ES-I3 (cell line): ENCODE data around the gene BMPR2.
"Not testable (repeated sequence)": the region's sequence is repeated elsewhere in the genome, so short reads cannot be mapped to it uniquely, and the experiment has no call there.

ENCODE experiments used
- H3K36me3 ChIP-seq: 2 replicates; pipeline ENCODE4 v1.6.1; 2013; ENCODE audit warnings: mild to moderate bottlenecking, low read length, control low read depth, moderate library complexity; ENCODE audit not compliant: insufficient read depth
- H3K4me1 ChIP-seq: 2 replicates; pipeline ENCODE4 v1.6.1; 2013; ENCODE audit warnings: mild to moderate bottlenecking, control low read depth, low read length; ENCODE audit not compliant: insufficient read depth
- H3K9ac ChIP-seq: 2 replicates; pipeline ENCODE4 v1.6.1; 2013; ENCODE audit warnings: low read depth, mild to moderate bottlenecking, low read length, moderate library complexity
- H3K9me3 ChIP-seq: 2 replicates; pipeline ENCODE4 v1.6.1; 2013; ENCODE audit warnings: mild to moderate bottlenecking, low read length, moderate library complexity; ENCODE audit not compliant: control insufficient read depth, insufficient read depth

Gene BMPR2

GRCh38 chr2:202410092-202410491, 34.0 kb downstream of the BMPR2 start:
- Histone ChIP-seq H3K36me3 (no peaks in the 10 kb centered on the region), H3K4me1 (no peaks in the 10 kb centered on the region), H3K9me3 (no peaks in the 10 kb centered on the region), H3K9ac (no peak overlapping the region)

- Histone ChIP-seq H3K36me3 (no peaks in the 10 kb centered on the region), H3K9me3 (no peaks in the 10 kb centered on the region), H3K4me1 (no peaks in the 10 kb centered on the region), H3K9ac (no peak overlapping the region)
Measured at GRCh38 chr2:202411097-202411496, 35.0 kb downstream of the BMPR2 start.

GRCh38 chr2:202418027-202418426, 41.9 kb downstream of the BMPR2 start:
- Histone ChIP-seq H3K36me3 (no peaks in the 10 kb centered on the region), H3K9me3 (no peaks in the 10 kb centered on the region), H3K9ac (no peak overlapping the region), H3K4me1 (peaks cover 18% of the 10 kb centered on the region)

GRCh38 chr2:202418511-202418910, 42.4 kb downstream of the BMPR2 start:
- H3K9ac ChIP-seq, result no peak overlapping the region
- peaks cover 18% of the 10 kb centered on the region for H3K4me1 ChIP-seq
- no peaks in the 10 kb centered on the region for H3K9me3 ChIP-seq
- no peaks in the 10 kb centered on the region for H3K36me3 ChIP-seq

- H3K36me3 ChIP-seq, result no peaks in the 10 kb centered on the region
- H3K4me1 ChIP-seq, result peaks cover 16% of the 10 kb centered on the region
- H3K9me3 ChIP-seq, result no peaks in the 10 kb centered on the region
- no peak overlapping the region for H3K9ac ChIP-seq
Measured at GRCh38 chr2:202423139-202423538, 47.0 kb downstream of the BMPR2 start.

GRCh38 chr2:202425036-202425435, 48.9 kb downstream of the BMPR2 start:
- no peaks in the 10 kb centered on the region for H3K36me3 ChIP-seq
- no peak overlapping the region for H3K9ac ChIP-seq
- no peaks in the 10 kb centered on the region for H3K9me3 ChIP-seq
- H3K4me1 ChIP-seq, result peaks cover 5% of the 10 kb centered on the region; the same call in 1 of the 2 replicates

- Histone ChIP-seq H3K9ac (no peak overlapping the region), H3K36me3 (no peaks in the 10 kb centered on the region), H3K9me3 (no peaks in the 10 kb centered on the region), H3K4me1 (peaks cover 1% of the 10 kb centered on the region; the same call in 1 of the 2 replicates)
Measured at GRCh38 chr2:202426751-202427150, 50.6 kb downstream of the BMPR2 start.

GRCh38 chr2:202429164-202429980, 53.2 kb downstream of the BMPR2 start:
- H3K9me3 ChIP-seq, result no peaks in the 10 kb centered on the region
- H3K9ac ChIP-seq, result no peak overlapping the region
- H3K4me1 ChIP-seq, result no peaks in the 10 kb centered on the region
- no peaks in the 10 kb centered on the region for H3K36me3 ChIP-seq

GRCh38 chr2:202432776-202433175, 56.6 kb downstream of the BMPR2 start:
- no peaks in the 10 kb centered on the region for H3K36me3 ChIP-seq
- no peak overlapping the region for H3K9ac ChIP-seq
- no peaks in the 10 kb centered on the region for H3K4me1 ChIP-seq

GRCh38 chr2:202434472-202434871, 58.3 kb downstream of the BMPR2 start:
- Histone ChIP-seq H3K9ac (no peak overlapping the region), H3K9me3 (no peaks in the 10 kb centered on the region), H3K36me3 (no peaks in the 10 kb centered on the region), H3K4me1 (no peaks in the 10 kb centered on the region)

More at GRCh38 chr2:202432776-202433175, 56.6 kb downstream of the BMPR2 start:
- H3K9me3 ChIP-seq, result no peaks in the 10 kb centered on the region

- H3K4me1 ChIP-seq, result no peaks in the 10 kb centered on the region
- H3K9ac ChIP-seq, result no peak overlapping the region
- H3K9me3 ChIP-seq, result no peaks in the 10 kb centered on the region
- H3K36me3 ChIP-seq, result no peaks in the 10 kb centered on the region
Measured at GRCh38 chr2:202436626-202437025, 60.5 kb downstream of the BMPR2 start.

GRCh38 chr2:202440117-202440516, 64.0 kb downstream of the BMPR2 start:
- H3K36me3 ChIP-seq, H3K9me3 ChIP-seq, H3K4me1 ChIP-seq, H3K9ac ChIP-seq: not testable (repeated sequence)

GRCh38 chr2:202442882-202443281, 66.8 kb downstream of the BMPR2 start:
- Histone ChIP-seq H3K9me3 (no peaks in the 10 kb centered on the region), H3K9ac (no peak overlapping the region), H3K36me3 (no peaks in the 10 kb centered on the region), H3K4me1 (no peaks in the 10 kb centered on the region)

- Histone ChIP-seq H3K36me3 (no peaks in the 10 kb centered on the region), H3K9ac (no peak overlapping the region), H3K4me1 (no peaks in the 10 kb centered on the region), H3K9me3 (no peaks in the 10 kb centered on the region)
Measured at GRCh38 chr2:202444000-202444399, 67.9 kb downstream of the BMPR2 start.

- Histone ChIP-seq H3K9me3 (no peaks in the 10 kb centered on the region), H3K9ac (no peak overlapping the region), H3K36me3 (no peaks in the 10 kb centered on the region), H3K4me1 (no peaks in the 10 kb centered on the region)
Measured at GRCh38 chr2:202449344-202449743, 73.2 kb downstream of the BMPR2 start.
